GM18907 (cell line): Measurements from ENCODE around the gene PCK1.

Experiments
- ATAC-seq: cut with Tn5 transposase; IDR thresholded peaks from one replicate; pipeline ENCODE4 v1.9.1; 2021; ENCODE audit warnings: mild to moderate bottlenecking, moderate library complexity; ENCODE audit not compliant: unreplicated experiment

The PCK1 gene

GRCh38 chr20:57576002-57576401 lies 15.1 kb downstream of the PCK1 start:
- no peak for ATAC-seq

GRCh38 chr20:57576617-57577550 lies 16.0 kb downstream of the PCK1 start:
- ATAC-seq = no peak

GRCh38 chr20:57577679-57578475 lies 17.0 kb downstream of the PCK1 start:
- ATAC-seq = no peak

GRCh38 chr20:57578476-57579165 lies 17.7 kb downstream of the PCK1 start:
- ATAC-seq = no peak

- no peak for ATAC-seq
Measured at GRCh38 chr20:57579331-57579897, 18.5 kb downstream of the PCK1 start.

- no peak for ATAC-seq
Measured at GRCh38 chr20:57579898-57580447, 19.1 kb downstream of the PCK1 start.

GRCh38 chr20:57580478-57581201 lies 19.7 kb downstream of the PCK1 start:
- ATAC-seq = no peak

GRCh38 chr20:57581202-57582028 lies 20.5 kb downstream of the PCK1 start:
- no peak for ATAC-seq

- no peak for ATAC-seq
Measured at GRCh38 chr20:57582029-57582378, 21.1 kb downstream of the PCK1 start.

- no peak for ATAC-seq
Measured at GRCh38 chr20:57582432-57583288, 21.8 kb downstream of the PCK1 start.

- ATAC-seq = no peak
Measured at GRCh38 chr20:57583289-57584257, 22.7 kb downstream of the PCK1 start.

- ATAC-seq = no peak
Measured at GRCh38 chr20:57584768-57585461, 24.0 kb downstream of the PCK1 start.

GRCh38 chr20:57585466-57586213 lies 24.7 kb downstream of the PCK1 start:
- ATAC-seq = no peak

GRCh38 chr20:57586370-57586793 lies 25.5 kb downstream of the PCK1 start:
- no peak for ATAC-seq

GRCh38 chr20:57586943-57587277 lies 26.0 kb downstream of the PCK1 start:
- no peak for ATAC-seq
